Uterus (tissue), 2 donors: ENCODE data around the gene DCTN3.

Experiments used
- CTCF ChIP-seq, 4 experiments: fragments of 200-600 bp in 2 of 4; fragments of 450-650 bp in 2 of 4; sonication (generic) in 2 of 4; IDR thresholded peaks; one replicate each; pipeline ENCODE4 v1.5.1; 2016 to 2019; ENCODE audit warnings: antibody characterized with exemption in 4 of 4, mild to moderate bottlenecking in 2 of 4, moderate library complexity in 1 of 4
- POLR2A ChIP-seq, 2 donors: fragments of 450-650 bp; IDR thresholded peaks; one replicate each; pipeline ENCODE4 v1.6.1; 2016; ENCODE audit warnings: antibody characterized with exemption in 2 of 2, mild to moderate bottlenecking in 1 of 2, moderate library complexity in 1 of 2

- TF ChIP-seq CTCF (IDR thresholded peaks at IDR 0.05), result no peak
- TF ChIP-seq POLR2A (IDR thresholded peaks at IDR 0.05), result no peak
These were observed 27.4 kb upstream of the DCTN3 start for GRCh38 chr9:34647651-34648050.
